SU-DHL-6 (cell line): ENCODE measurements around the gene PPM1H.

Experiments used
- CTCF ChIP-seq: fragments of 200-600 bp; sonication (generic); IDR thresholded peaks from one replicate; pipeline ENCODE4 v1.5.1; 2017; ENCODE audit warnings: antibody characterized with exemption, mild to moderate bottlenecking, low read length, moderate library complexity; ENCODE audit not compliant: insufficient read depth, poor library complexity, severe bottlenecking
- EZH2phosphoT487 ChIP-seq: fragments of 200-600 bp; sonication (generic), shearing (Covaris generic); conservative IDR thresholded peaks from 2 replicates; pipeline ENCODE4 v1.6.1; 2018; ENCODE audit warnings: mild to moderate bottlenecking, antibody characterized with exemption, low read length, moderate library complexity, mixed read lengths

- TF ChIP-seq CTCF (no peak), EZH2phosphoT487 (no peak)
Measured at GRCh38 chr12:62866451-62867082, 68.4 kb downstream of the PPM1H start.
